ENCODE results near the gene CCDC141.

CCDC141 gene

GRCh38 chr2:178962805-178963433 lies 87.0 kb downstream of the CCDC141 start:
- no peak for DNase-seq

- no peak for DNase-seq
These were observed 87.8 kb downstream of the CCDC141 start for GRCh38 chr2:178962152-178962551.

DNA sequence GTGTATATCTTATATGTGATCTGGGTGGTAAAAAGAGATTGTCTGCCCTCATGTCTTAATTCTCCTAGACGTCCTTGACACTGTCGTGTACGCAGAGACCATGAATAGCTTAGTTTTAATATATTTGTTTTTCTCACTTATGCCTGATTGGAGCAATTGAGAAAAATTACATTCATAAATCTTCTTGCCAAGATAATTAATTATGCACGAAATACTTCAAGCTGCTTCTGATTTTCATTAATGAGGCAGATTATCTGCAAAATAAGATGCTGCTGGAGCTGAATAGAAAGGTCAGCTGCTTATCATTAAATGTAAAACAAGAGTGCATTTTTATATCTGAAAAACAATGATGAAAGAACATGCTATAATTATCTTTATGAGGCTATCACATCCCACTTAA lies 95.9 kb downstream of the CCDC141 start:
- DNase-seq, result no peak

GRCh38 chr2:178951266-178952006 lies 98.5 kb downstream of the CCDC141 start:
- no peak for DNase-seq

- no peak for DNase-seq
These were observed 100.4 kb downstream of the CCDC141 start for GRCh38 chr2:178949584-178949983.

GRCh38 chr2:178949151-178949550 lies 100.8 kb downstream of the CCDC141 start:
- no peak for DNase-seq

DNA sequence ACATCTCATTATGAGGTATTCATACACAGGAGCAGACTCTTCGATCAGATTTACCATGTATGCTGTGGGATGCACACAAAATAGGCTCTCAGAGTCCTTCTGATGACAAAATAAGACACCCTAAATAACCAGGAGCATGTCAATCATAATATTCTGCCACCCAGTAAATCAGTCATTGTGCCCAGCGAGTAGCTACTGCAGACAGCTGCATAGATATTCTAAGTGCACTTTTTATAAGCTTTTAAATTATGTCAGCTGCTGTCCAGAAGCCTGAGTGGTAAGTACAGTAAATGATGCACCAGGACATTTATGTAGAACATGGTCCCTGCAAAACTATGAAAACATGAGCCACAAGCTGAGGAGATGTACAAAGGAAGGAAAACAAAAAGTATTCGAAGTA lies 102.9 kb downstream of the CCDC141 start:
- DNase-seq, result no peak

DNA sequence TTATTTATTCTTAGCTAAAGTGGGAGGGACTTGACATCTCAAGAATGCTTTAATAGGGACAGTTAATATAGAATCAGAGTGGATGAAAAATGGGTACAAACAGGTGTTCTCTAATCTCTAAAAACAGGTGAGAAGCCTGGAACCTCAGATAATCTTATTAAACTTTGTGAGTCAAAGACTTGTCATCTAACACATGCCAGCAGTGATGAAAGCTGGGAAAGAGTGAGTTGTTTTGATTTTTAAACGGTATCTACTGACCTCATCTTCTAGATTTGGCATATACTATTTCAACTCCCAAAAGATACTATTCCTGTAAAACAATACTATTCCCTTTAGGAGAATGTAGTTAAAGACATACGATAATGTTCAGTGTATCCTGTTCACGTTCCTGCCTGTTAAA lies 103.4 kb downstream of the CCDC141 start:
- DNase-seq, result no peak

GRCh38 chr2:178943745-178944144 lies 106.2 kb downstream of the CCDC141 start:
- no peak for DNase-seq

GRCh38 chr2:178934571-178934970 lies 115.4 kb downstream of the CCDC141 start:
- no peak for DNase-seq

DNA sequence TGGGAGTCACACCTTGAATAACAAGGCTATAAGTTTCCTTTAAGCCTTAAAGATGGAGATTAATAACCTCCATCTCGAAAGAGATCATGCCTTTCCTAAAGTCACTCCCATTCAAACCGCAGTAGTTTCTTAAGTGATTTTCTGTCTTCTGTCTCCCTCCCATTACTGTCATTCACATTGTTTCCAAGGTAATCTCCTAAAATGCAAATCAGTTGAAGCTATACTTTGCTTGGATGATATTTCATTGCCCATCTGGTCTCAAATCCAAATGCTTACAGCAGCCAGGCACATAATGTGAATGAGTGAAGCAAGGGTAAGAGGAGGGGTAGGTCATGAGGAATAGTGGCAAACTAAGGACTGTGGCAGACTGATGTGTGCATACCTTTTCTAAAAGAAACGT lies 116.4 kb downstream of the CCDC141 start:
- DNase-seq, result no peak

DNA sequence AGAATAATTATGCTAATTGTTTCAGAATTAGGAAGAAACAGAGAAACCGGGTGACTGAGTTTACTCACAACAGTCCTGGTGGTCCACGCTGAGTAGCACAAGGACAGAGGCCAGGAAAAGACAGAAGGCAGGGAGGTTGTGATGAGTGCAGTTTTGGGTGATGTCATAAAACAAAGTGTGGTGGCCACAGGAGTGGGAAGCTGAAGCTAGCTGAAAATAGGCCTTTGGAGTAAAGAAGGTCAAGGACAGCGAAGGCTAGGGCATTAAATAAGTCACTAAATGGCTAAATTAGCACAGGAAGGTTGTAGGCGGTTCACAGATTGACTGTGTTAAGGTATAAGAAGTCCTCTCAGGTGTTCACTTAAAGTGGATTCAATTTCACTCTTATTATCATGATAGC lies 121.9 kb downstream of the CCDC141 start:
- no peak for DNase-seq

GRCh38 chr2:178927173-178927572 lies 122.8 kb downstream of the CCDC141 start:
- DNase-seq, result no peak

- no peak for DNase-seq
These were observed 125.1 kb downstream of the CCDC141 start for GRCh38 chr2:178924817-178925216.

GRCh38 chr2:178923546-178923945 lies 126.4 kb downstream of the CCDC141 start:
- DNase-seq, result no peak

DNA sequence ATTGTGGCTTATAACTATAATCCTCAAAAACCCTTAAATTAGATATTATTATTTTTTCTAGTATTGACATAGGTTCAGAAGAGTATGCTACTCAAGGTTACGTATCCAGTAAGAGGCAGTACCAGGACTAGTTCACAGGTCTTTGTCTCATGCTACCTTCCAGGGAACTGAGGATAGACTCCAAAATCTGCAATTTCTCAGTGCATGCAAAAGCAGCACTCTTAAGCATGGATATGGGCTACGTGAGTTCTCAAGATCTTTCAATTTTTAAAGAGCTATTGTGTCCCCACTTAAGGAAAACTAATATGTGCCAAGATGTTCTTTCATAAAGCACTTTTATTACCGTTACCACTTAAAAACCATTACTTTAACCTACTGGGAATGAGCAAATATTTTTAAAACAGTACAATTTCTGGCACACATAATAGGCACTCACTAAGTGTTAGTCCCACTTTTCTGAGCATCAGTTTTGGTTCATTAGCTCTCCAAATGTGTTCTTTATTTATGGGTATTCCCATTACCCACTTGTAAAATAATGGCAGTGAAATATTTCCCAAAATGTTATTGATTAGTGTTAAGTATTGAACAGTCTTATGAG lies 128.9 kb downstream of the CCDC141 start:
- no peak for DNase-seq

DNA sequence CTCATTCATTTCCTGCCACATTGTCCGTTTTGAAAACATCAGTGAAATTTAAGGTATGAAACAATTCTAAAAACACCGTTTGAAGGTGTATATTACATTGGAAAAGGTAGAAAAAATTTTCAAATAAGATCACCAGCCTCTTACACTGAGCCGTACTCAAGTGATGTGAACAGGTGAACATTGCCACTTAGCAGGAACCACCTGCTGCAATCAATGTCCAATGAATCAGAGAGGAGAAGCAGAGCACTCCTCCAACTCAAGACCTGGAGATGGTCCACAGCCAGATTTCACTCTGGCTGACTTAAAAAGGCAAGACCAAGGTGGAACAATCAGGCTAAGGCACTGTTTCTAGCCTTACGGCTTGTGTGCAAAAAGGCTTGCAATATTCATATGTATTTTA lies 132.4 kb downstream of the CCDC141 start:
- no peak for DNase-seq

DNA sequence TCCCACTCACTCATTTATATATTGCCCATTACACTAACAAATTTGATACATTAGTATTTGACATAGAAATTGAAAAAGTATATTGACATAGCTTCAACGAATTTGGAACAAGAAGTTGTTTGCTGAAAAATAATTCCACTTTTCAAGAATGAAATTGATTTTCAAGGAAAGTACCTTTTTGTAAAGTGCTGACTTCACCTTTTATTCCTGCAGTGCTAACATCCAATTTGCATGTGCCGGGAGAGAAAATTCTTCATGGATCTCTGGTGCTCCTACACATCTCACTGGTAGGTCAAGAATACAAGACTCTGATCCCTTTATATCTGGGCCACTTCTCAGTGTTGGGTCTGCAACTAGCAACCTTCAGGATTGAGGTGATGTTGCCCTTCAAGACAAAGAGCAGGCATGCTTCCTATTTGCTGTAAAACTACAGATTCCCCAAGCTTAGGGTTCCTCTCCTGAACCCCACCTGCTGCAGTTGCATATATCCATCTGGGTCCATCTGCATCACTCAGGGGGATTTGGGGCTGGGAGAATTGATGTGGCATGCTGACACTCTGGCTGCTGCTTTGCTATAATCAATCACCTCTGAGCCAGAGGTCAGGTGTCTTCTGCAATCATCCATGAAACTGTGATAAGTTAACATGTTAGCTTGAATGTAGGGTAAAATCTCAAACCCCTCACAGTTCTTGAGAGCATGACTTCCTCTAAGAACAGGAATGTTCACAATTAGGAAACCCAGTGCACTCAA lies 134.3 kb downstream of the CCDC141 start:
- DNase-seq, result no peak

- peak; percentile 48 to 66 for DNase-seq
These were observed 135.6 kb downstream of the CCDC141 start for GRCh38 chr2:178914259-178914849.

- DNase-seq, result no peak
These were observed 136.9 kb downstream of the CCDC141 start for GRCh38 chr2:178913049-178913441.

DNA sequence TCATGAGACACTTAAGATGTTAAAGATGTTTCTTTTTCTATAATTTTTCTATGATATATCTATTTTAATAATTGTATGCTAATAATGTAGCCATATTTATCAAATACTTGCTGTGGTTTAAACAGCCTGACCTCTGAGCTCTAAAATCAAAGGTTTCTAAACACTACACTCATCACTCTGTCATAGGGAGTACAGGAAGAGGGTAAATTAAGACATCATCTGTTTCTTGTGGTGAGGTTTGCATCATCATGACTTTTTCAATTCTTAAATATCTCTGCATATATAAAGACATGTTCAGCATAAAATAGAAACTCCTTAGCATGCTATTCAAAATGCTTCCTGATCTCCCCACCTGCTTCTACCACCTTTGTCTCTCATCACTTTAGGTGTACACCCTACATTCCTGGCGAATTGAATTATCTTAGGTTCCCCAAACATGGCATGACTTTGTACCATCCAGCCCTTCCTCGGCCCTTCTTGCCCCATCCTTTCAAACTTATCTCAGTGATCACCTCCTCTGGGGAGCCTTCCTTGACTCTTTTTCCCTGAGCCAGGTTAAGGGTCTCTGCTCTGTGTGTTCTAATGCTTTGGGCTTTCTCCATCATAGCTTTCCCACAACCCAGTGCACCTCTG lies 137.4 kb downstream of the CCDC141 start:
- no peak for DNase-seq

DNA sequence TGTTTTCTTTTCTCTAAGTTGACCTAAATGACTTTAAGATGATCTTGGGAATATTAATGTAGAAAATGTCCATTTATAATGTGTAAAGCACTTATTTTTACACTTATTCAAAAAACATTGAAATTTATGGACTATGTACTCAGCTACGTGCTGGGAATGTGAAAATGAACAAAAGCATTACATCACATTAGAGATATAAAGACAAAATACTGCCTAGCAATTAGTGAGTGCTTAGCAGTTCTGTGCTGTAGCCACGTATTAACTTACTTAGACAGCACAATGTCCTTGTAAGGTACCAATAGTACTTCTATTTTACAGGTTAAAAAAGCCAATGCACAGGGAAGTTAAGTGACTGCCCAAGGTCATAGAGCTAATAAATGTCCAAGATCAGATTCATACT lies 138.9 kb downstream of the CCDC141 start:
- no peak for DNase-seq

GRCh38 chr2:178910005-178910404 lies 139.9 kb downstream of the CCDC141 start:
- no peak for DNase-seq
